ENCODE data around the gene SLCO3A1.

Gene SLCO3A1

DNA sequence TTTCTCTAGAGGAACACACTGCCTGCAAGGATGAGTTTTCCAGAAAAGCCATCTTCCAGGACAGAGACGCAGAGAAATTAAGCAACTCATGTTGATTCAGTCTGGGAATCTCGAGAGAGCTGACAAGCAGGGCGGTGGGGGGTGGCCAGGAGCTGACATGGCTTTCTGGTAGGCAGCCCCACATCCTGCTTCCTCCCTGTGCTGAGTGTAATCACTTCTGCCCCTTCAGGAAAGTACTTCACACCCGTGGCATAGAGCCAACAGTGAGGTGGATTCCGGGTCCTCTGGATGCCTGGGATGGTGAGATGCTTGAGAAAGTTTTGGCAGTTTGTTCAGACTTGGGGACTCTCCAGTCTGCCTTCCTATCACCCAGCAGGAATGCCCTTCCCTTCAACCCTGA is 221.1 kb downstream of the SLCO3A1 start:
- no peaks in the 10 kb centered on the region for H3K36me3 ChIP-seq
- no peak overlapping the region for H3K4me3 ChIP-seq (ENCODE audit: low read depth in 1 of 2, low read length in 1 of 2)
- H3K9me3 ChIP-seq: no peaks in the 10 kb centered on the region
- no peaks in the 10 kb centered on the region for H3K27me3 ChIP-seq
- H3K27ac ChIP-seq: no peak overlapping the region
- H3K4me1 ChIP-seq (ENCODE audit: control insufficient read depth in 1 of 2, insufficient read depth in 1 of 2, low read depth in 1 of 2, low read length in 1 of 2): peaks cover 11 to 14% of the 10 kb centered on the region in 2 experiments
- TF ChIP-seq, protein P1, sequence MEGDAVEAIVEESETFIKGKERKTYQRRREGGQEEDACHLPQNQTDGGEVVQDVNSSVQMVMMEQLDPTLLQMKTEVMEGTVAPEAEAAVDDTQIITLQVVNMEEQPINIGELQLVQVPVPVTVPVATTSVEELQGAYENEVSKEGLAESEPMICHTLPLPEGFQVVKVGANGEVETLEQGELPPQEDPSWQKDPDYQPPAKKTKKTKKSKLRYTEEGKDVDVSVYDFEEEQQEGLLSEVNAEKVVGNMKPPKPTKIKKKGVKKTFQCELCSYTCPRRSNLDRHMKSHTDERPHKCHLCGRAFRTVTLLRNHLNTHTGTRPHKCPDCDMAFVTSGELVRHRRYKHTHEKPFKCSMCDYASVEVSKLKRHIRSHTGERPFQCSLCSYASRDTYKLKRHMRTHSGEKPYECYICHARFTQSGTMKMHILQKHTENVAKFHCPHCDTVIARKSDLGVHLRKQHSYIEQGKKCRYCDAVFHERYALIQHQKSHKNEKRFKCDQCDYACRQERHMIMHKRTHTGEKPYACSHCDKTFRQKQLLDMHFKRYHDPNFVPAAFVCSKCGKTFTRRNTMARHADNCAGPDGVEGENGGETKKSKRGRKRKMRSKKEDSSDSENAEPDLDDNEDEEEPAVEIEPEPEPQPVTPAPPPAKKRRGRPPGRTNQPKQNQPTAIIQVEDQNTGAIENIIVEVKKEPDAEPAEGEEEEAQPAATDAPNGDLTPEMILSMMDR (IDR thresholded peaks at IDR 0.05): no peak

DNA sequence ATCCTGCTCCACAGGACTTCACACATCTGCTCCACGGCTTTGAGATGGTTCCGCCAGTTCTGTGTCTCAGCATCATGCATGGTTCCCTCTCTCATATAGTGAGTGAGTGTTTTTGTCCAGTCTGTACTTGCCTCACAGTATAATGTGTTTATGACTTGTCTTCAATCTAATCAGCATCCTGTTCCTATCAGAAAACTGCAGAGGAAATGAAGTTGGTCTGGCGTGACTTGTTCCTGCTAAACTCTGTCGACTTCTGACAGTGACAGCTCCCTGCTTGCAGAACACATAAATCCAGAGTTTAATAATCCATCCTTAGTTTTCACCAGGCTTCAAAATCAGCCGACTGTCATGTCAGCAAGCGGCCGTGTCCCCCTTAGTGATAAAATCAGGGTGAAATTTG is 222.3 kb downstream of the SLCO3A1 start:
- H3K27ac ChIP-seq: no peak overlapping the region
- no peak overlapping the region for H3K4me3 ChIP-seq (ENCODE audit: low read depth in 1 of 2, low read length in 1 of 2)
- TF ChIP-seq, protein P1 (IDR thresholded peaks at IDR 0.05): no peak
- H3K27me3 ChIP-seq: no peaks in the 10 kb centered on the region
- H3K36me3 ChIP-seq: no peaks in the 10 kb centered on the region
- peaks cover 9 to 14% of the 10 kb centered on the region in 2 experiments for H3K4me1 ChIP-seq (ENCODE audit: control insufficient read depth in 1 of 2, insufficient read depth in 1 of 2, low read depth in 1 of 2, low read length in 1 of 2)
- no peaks in the 10 kb centered on the region for H3K9me3 ChIP-seq

DNA sequence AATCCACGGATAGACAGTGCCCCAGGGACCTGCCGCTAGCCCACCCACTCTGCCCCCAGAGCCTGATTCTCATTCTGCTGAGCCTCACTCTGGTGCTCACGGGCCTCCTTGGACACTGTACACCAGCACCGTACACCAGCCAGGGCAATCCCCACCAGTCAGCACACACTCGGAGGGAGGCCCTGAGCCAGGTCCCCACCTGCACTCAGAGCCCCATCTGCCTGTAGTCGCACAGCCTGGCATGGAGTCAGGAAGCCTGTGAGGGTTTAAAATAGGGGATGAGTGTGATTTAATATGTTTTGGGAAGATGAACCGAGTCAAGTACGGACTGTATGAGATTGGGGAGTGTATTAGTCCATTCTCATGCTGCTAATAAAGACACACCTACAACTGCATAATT is 223.0 kb downstream of the SLCO3A1 start:
- Histone ChIP-seq H3K27me3 (no peaks in the 10 kb centered on the region), H3K9me3 (no peaks in the 10 kb centered on the region), H3K27ac (no peak overlapping the region)

DNA sequence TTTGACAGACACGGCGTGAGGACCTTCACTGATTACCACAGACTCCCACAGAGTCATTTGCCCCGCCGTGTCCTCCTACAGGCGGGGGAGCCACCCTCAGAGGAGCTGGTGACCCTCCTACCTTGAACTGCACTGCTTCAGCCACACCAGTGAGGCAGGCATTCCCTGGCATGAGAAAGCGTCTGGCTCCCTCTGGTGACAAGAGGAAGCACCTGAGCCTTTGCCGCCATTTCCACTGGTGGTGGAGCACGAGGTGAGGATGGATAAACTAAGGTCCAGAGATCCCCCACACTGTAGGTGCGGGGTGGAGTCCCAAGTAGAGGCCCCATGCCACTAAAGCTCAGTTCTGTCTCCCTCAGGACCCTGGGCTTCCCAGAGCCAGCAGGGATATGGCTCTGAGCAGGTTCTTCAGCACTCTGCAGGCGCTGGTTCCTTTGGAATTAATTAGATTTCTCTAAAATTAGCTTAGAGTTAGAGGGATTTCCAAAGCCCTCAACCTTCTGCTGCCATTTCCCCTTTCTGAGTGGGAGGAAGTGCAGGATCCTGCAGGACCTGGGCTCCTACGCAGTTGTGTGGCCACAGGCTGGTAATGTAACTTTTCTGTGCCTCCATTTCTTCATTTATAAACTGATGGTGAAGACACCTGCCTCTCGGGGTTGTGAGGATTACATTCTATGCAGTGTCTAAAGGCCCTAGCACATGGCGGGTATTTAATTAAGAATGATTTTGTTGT is 224.0 kb downstream of the SLCO3A1 start:
- no peaks in the 10 kb centered on the region for H3K27me3 ChIP-seq
- H3K4me3 ChIP-seq (ENCODE audit: low read depth in 1 of 2, low read length in 1 of 2): no peak overlapping the region
- no peaks in the 10 kb centered on the region for H3K36me3 ChIP-seq
- H3K27ac ChIP-seq: peak overlapping the region; percentile 5
- H3K9me3 ChIP-seq: no peaks in the 10 kb centered on the region
- peaks cover 14% of the 10 kb centered on the region in 2 experiments for H3K4me1 ChIP-seq (ENCODE audit: control insufficient read depth in 1 of 2, insufficient read depth in 1 of 2, low read depth in 1 of 2, low read length in 1 of 2)
- TF ChIP-seq, protein P1 (IDR thresholded peaks at IDR 0.05): no peak

More for the DNA sequence above, 223.0 kb downstream of the SLCO3A1 start:
- TF ChIP-seq, protein P1 (IDR thresholded peaks at IDR 0.05): no peak
- H3K4me1 ChIP-seq (ENCODE audit: control insufficient read depth in 1 of 2, insufficient read depth in 1 of 2, low read depth in 1 of 2, low read length in 1 of 2): peaks cover 9 to 14% of the 10 kb centered on the region in 2 experiments
- no peak overlapping the region for H3K4me3 ChIP-seq (ENCODE audit: low read depth in 1 of 2, low read length in 1 of 2)
- no peaks in the 10 kb centered on the region for H3K36me3 ChIP-seq

DNA sequence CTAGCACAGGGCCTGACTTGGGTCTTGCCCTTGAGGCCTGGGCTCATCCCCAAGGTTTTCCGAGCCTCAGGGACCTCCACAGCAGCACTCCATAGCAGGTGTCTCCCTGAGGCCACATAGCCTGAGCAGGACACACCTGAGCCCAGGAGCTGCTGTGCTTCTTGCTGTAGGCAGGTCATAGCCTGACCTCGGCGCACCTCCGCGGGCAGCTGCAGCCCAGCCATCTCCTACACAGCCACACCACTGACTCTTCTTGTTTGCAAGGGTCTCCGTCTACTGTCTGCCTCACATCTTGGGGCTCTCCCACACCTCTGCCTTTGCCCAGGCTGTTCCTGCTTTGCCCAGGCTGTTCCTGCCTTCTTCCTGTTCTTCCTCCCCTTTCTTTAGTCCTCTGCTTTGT is 224.8 kb downstream of the SLCO3A1 start:
- H3K27ac ChIP-seq: no peak overlapping the region
- H3K4me1 ChIP-seq (ENCODE audit: control insufficient read depth in 1 of 2, insufficient read depth in 1 of 2, low read depth in 1 of 2, low read length in 1 of 2): peaks cover 14% of the 10 kb centered on the region in 2 experiments
- no peaks in the 10 kb centered on the region for H3K36me3 ChIP-seq
- no peak overlapping the region for H3K4me3 ChIP-seq (ENCODE audit: low read depth in 1 of 2, low read length in 1 of 2)
- no peaks in the 10 kb centered on the region for H3K9me3 ChIP-seq
- TF ChIP-seq, protein P1 (IDR thresholded peaks at IDR 0.05): no peak
- no peaks in the 10 kb centered on the region for H3K27me3 ChIP-seq
